K562 (cell line): ENCODE data around the gene DHDH. TPM values are rescaled to one million over a fixed set of nuclear protein-coding genes. Genes with fewer than 3 reads are reported as not detected.
"Not testable (repeated sequence)": the region's sequence is repeated elsewhere in the genome, so short reads cannot be mapped to it uniquely, and the experiment has no call there.

Source experiments
- ATAC-seq: fragments of 200-7000 bp; cut with Tn5 transposase; 3 replicates; pipeline ENCODE4 v1.9.1; 2020; ENCODE audit warnings: moderate library complexity
- BruUV-seq: library from RNA; stranded (reverse); fragments of 400-500 nt; replicated peaks from 2 replicates; lab custom pipeline; 2021; lab: Mats Ljungman, UMichigan
- CTCF ChIA-PET: fragments of 300-600 bp; formaldehyde crosslinking; extraction: SDS; loops from one replicate; lab custom pipeline; 2021; ENCODE audit warnings: low intra/inter-chr PET ratio; lab: Yijun Ruan, JAX
- POLR2A ChIA-PET: fragments of 300-600, 350-650 bp; sonication (Branson Sonifier 250); formaldehyde crosslinking; extraction: SDS; loops from one replicate; lab custom pipeline; 2021; ENCODE audit warnings: antibody characterized with exemption, inconsistent platforms; lab: Yijun Ruan, JAX
- DNase-seq, 4 experiments: peaks; one replicate each; pipeline versions ENCODE4 v3.0.0 to v3.0.0-alpha.2; 2011 to 2018; ENCODE audit warnings: low spot score in 3 of 4, mixed read lengths in 3 of 4; ENCODE audit errors: extremely low read depth in 1 of 4
- FAIRE-seq: peaks from 2 replicates; lab custom pipeline; 2011; peaks lifted over from hg19 to GRCh38; lab: Jason Lieb, UNC
- H2AFZ ChIP-seq: 2 replicates; pipeline ENCODE4 v1.6.0; 2011; ENCODE audit warnings: low read depth, low read length, control low read depth, inconsistent platforms
- H3K27ac ChIP-seq: fragments of 200-600 bp; 3 replicates; pipeline ENCODE4 v1.8.0; 2011; ENCODE audit warnings: low read depth, mild to moderate bottlenecking, control low read depth, inconsistent platforms, low read length, moderate library complexity, mixed read lengths; ENCODE audit errors: extremely low read depth
- H3K27me3 ChIP-seq, 2 experiments: fragments of 300-600 bp in 1 of 2; 2 replicates in 1 of 2; 3 replicates in 1 of 2; pipeline versions ENCODE4 v1.6.0 to v1.8.0; 2011; ENCODE audit warnings: inconsistent platforms in 2 of 2, low read length in 2 of 2, mild to moderate bottlenecking in 1 of 2, mixed read lengths in 1 of 2, moderate library complexity in 1 of 2; ENCODE audit not compliant: control insufficient read depth in 2 of 2, insufficient read depth in 2 of 2
- H3K36me3 ChIP-seq: fragments of 300-600 bp; 3 replicates; pipeline ENCODE4 v1.8.0; 2011; ENCODE audit warnings: mild to moderate bottlenecking, low read length, inconsistent platforms; ENCODE audit not compliant: control insufficient read depth, insufficient read depth
- H3K4me1 ChIP-seq, 2 experiments: fragments of 200-600 bp in 1 of 2; replicated peaks in 1 of 2; 2 replicates in 1 of 2; 3 replicates in 1 of 2; pipeline versions ENCODE4 v1.5.1 to v1.8.0; 2011; ENCODE audit warnings: inconsistent platforms in 2 of 2, low read length in 2 of 2, mild to moderate bottlenecking in 1 of 2, mixed read lengths in 1 of 2, moderate library complexity in 1 of 2; ENCODE audit not compliant: control insufficient read depth in 2 of 2, insufficient read depth in 2 of 2
- H3K4me2 ChIP-seq: 2 replicates; pipeline ENCODE4 v1.6.1; 2011; ENCODE audit warnings: low read length, control low read depth, inconsistent platforms, mixed read lengths; ENCODE audit not compliant: insufficient read depth
- H3K4me3 ChIP-seq: fragments of 200-600 bp; sonication (generic), shearing (Covaris generic); 2 replicates; pipeline ENCODE4 v1.5.1; 2016; ENCODE audit warnings: control low read depth, inconsistent platforms
- H3K79me2 ChIP-seq: fragments of 200-600 bp; 3 replicates; pipeline ENCODE4 v1.8.0; 2011; ENCODE audit warnings: low read length, inconsistent platforms; ENCODE audit not compliant: control insufficient read depth, insufficient read depth
- H3K9ac ChIP-seq, 2 experiments: 2 replicates each; pipeline versions ENCODE4 v1.6.0 to v1.6.1; 2011; ENCODE audit warnings: low read depth in 2 of 2, low read length in 2 of 2, control low read depth in 1 of 2, inconsistent platforms in 1 of 2, mild to moderate bottlenecking in 1 of 2, mixed read lengths in 1 of 2; ENCODE audit not compliant: insufficient read depth in 1 of 2
- H3K9me1 ChIP-seq: one replicate; pipeline ENCODE4 v1.6.0; 2011; ENCODE audit warnings: inconsistent platforms, mild to moderate bottlenecking, low read length, moderate library complexity; ENCODE audit not compliant: control insufficient read depth, insufficient read depth
- H3K9me3 ChIP-seq: replicated peaks from 2 replicates; pipeline ENCODE4 v1.5.1; 2011; ENCODE audit warnings: low read depth, low read length, inconsistent platforms; ENCODE audit not compliant: control insufficient read depth, insufficient read depth
- H4K20me1 ChIP-seq: replicated peaks from 2 replicates; pipeline ENCODE4 v1.6.1; 2011; ENCODE audit warnings: low read length, inconsistent platforms, mixed read lengths; ENCODE audit not compliant: control insufficient read depth, insufficient read depth
- DPF2 ChIP-seq: fragments of 450-650 bp; IDR thresholded peaks from 2 replicates; pipeline ENCODE4 v1.6.1; 2016
- PTRF ChIP-seq: fragments of 450-650 bp; IDR thresholded peaks from 2 replicates; pipeline ENCODE4 v1.6.1; 2016; ENCODE audit warnings: mild to moderate bottlenecking, missing genetic modification characterization, missing compliant biosample characterization
- RAD51 ChIP-seq: fragments of 450-650 bp; IDR thresholded peaks from 2 replicates; pipeline ENCODE4 v1.7.1; 2016; ENCODE audit warnings: low read depth, mild to moderate bottlenecking, borderline replicate concordance
- RHOXF2B ChIP-seq: fragments of 250-450 bp; sonication (Bioruptor Pico); conservative IDR thresholded peaks from 2 replicates; pipeline ENCODE4 v1.5.1; 2021
- TCF3 ChIP-seq: sonication (generic); formaldehyde crosslinking; IDR thresholded peaks from 2 replicates; pipeline ENCODE4 v1.4.0; 2020; ENCODE audit warnings: mild to moderate bottlenecking, missing genetic modification reagents
- WGBS: fragments of 100-300 bp; shearing (Covaris generic); methylation state at CpG from one replicate; pipeline ENCODE4 v1.1.6; 2016; ENCODE audit warnings: low coverage, mixed read lengths; ENCODE audit not compliant: insufficient coverage; ENCODE audit errors: missing lambda C conversion rate; 5-methylcytosine and 5-hydroxymethylcytosine counted together
- in situ Hi-C: fragments of 300-500 bp; cut with MboI; formaldehyde crosslinking; loops from 4 replicates; pipeline ENCODE4 v1.15.0; 2018; ENCODE audit warnings: inconsistent platforms, mixed read lengths
- intact Hi-C: fragments of 100-400 bp; cut with micrococcal nuclease; formaldehyde crosslinking; loops from 2 replicates; pipeline ENCODE4 v1.14.2; 2022
- polyA plus RNA-seq, 8 experiments: library from polyadenylated mRNA; depleted of rRNA in 4 of 8; stranded (reverse) in 5 of 8; unstranded in 3 of 8; fragments of >200 nt; fragmentation: Nextera tagmentation in 2 of 8; fragmentation: Illumina TruSeq in 1 of 8; extraction: Ambion mirVana in 2 of 8; extraction: Trizol in 1 of 8; gene quantifications; 2 replicates each; pipeline versions ENCODE4 v1.2.1 to v1.2.3, GENCODE V29; 2011 to 2014; ENCODE audit warnings: inconsistent platforms in 1 of 8, missing spikeins in 1 of 8
- total RNA-seq, 7 experiments: library from RNA; depleted of rRNA in 6 of 7; stranded (reverse); fragments of >200 nt in 6 of 7; fragmentation: Illumina TruSeq in 2 of 7; extraction: Trizol in 2 of 7; gene quantifications; 2 replicates each; pipeline versions ENCODE4 v1.2.1 to v1.2.3, GENCODE V29; 2011 to 2021; ENCODE audit warnings: low replicate concordance in 1 of 7

The DHDH gene
- total and polyA plus RNA-seq, 9 of the 15 experiments (the other 6 are each of a cell fraction or from before 2014, with no cell fraction given) = 0.37 to 1.9 (median 0.87) TPM

DNA sequence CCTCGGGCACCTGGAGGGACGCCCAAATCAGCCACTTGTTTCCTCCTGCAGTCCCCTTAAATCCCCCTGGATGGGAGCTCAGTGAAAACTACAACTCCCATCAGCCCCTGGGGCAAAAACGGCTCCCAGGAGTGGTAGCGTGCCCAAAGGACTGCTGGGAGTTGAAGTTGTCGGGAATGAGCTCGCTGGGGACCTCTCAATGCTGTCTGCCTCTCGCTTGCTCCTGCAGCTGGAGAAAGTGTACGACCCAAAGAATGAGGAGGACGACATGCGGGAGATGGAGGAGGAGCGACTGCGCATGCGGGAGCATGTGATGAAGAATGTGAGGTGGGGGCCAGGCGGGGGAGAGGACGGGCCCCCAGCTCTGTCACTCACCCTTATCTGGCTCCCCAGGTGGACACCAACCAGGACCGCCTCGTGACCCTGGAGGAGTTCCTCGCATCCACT, 14.7 kb upstream of the DHDH start (continued):
- TF ChIP-seq PTRF (tag) (no peak), RHOXF2B (CRISPR knock-in tag) (no peak), TCF3 (peak; percentile 64)

DNA sequence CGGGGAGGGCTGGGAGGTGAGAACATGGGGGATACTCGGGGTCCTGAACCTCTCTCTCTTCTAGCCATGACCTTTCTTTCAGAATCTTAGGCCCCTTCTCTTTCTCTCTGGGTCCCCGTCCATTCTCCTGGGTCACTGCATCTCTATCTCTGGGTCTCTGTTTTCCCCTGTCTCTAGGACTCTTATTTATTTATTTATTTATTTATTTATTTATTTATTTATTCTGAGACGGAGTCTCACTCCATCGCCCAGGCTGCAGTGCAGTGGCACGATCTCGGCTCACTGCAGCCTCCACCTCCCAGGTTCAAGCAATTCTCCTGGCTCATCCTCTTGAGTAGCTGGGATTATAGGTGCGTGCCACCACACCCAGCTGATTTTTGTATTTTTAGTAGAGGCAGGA, 14.2 kb upstream of the DHDH start:
- Histone ChIP-seq H3K9ac (0 out of 4 replicates have a peak overlapping the region, but pooled peaks of 1 of the 2 experiments have one; percentile 28), H3K4me2 (0 out of 2 replicates have a peak overlapping the region, but pooled peaks have one; percentile 10), H3K36me3 (peaks cover 77% of the 10 kb centered on the region; the same call in 2 of the 3 replicates), H3K4me1 (peaks cover 0 to 13% of the 10 kb centered on the region in 2 experiments; a peak in 3 of 5 replicates)
- DNase-seq, H2AFZ ChIP-seq, H3K27me3 ChIP-seq, in situ Hi-C loops, BruUV-seq, intact Hi-C loops, H3K9me1 ChIP-seq, H3K79me2 ChIP-seq, H3K27ac ChIP-seq, H4K20me1 ChIP-seq, CTCF ChIA-PET, ATAC-seq, FAIRE-seq, H3K4me3 ChIP-seq, H3K9me3 ChIP-seq: not testable (repeated sequence)
- TF ChIP-seq RAD51 (0 out of 2 replicates have a peak, but pooled peaks have one; percentile 2), DPF2 (peak; percentile 1; the same call in 1 of the 2 replicates)
- WGBS = 78% methylated on average over 8 of the region's 8 CpGs
- POLR2A ChIA-PET = interaction anchor here (0.5 to 4.7 kb wide), 16 partner anchors 9 to 608 kb away, joined by 3 to 37 read pairs (median 6); partner anchors contain the start of genes DHDH, FTL, NUCB1 and PPP1R15A
